Measurements from ENCODE around the gene FXYD7.

DNA sequence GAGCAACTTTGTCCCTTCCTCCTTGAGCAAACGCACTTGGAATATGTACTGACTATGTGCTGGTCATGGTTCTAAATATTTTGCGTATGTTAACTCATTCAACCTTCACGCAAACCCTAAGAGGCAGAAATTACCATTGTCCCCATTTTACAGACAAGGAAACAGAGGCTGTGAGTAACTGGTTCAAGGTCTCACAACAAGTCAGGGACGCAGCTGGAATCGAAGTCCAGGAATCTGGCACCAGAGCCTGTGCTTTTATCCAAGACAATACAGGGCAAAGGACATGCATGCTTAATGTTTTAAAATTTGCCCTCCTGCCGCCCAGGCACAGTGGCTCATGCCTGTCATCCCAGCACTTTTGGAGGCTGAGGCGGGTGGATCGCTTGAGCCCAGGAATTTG is 16.6 kb downstream of the FXYD7 start:
- TF ChIP-seq, protein P1, sequence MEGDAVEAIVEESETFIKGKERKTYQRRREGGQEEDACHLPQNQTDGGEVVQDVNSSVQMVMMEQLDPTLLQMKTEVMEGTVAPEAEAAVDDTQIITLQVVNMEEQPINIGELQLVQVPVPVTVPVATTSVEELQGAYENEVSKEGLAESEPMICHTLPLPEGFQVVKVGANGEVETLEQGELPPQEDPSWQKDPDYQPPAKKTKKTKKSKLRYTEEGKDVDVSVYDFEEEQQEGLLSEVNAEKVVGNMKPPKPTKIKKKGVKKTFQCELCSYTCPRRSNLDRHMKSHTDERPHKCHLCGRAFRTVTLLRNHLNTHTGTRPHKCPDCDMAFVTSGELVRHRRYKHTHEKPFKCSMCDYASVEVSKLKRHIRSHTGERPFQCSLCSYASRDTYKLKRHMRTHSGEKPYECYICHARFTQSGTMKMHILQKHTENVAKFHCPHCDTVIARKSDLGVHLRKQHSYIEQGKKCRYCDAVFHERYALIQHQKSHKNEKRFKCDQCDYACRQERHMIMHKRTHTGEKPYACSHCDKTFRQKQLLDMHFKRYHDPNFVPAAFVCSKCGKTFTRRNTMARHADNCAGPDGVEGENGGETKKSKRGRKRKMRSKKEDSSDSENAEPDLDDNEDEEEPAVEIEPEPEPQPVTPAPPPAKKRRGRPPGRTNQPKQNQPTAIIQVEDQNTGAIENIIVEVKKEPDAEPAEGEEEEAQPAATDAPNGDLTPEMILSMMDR (IDR thresholded peaks at IDR 0.05): no peak
- no peak for TF ChIP-seq ZFX (IDR thresholded peaks at IDR 0.05; ENCODE audit: borderline replicate concordance)

Data from 22Rv1 (cell line).